ENCODE data around the gene RBCK1.

DNA sequence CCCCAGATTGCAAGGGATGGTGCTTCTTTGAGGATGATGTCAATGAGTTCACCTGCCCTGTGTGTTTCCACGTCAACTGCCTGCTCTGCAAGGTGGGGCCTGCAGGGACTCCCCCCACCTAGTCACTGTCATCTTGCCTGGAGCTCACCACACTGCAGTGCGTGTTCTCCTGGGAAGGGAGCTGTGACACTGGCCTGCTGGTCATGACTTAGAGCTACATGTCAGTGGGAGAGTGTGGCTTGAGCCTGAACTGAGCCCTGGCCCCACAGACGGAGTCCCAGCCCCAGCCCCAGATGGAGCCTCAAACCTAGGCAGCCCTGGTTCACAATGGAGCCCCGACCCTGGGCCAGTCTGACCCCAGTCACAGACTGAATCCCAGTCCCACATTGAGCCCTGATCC, 19.3 kb downstream of the RBCK1 start:
- TF ChIP-seq POLR2A (IDR thresholded peaks at IDR 0.05) = no peak
- no peak for TF ChIP-seq POLR2AphosphoS5 (IDR thresholded peaks at IDR 0.05)

Data from stomach (tissue), 4 donors.